GM21528 (cell line): ENCODE measurements around the gene CCZ1.
"Not testable (repeated sequence)": the region's sequence is repeated elsewhere in the genome, so short reads cannot be mapped to it uniquely, and the experiment has no call there.

ENCODE experiments used
- ATAC-seq: cut with Tn5 transposase; IDR thresholded peaks from one replicate; pipeline ENCODE4 v1.9.1; 2021; ENCODE audit warnings: mild to moderate bottlenecking, moderate library complexity; ENCODE audit not compliant: unreplicated experiment, low FRiP score

CCZ1 gene

GRCh38 chr7:5904726-5905125, 6.2 kb downstream of the CCZ1 start:
- not testable (repeated sequence) for ATAC-seq

GRCh38 chr7:5908835-5909234, 10.3 kb downstream of the CCZ1 start:
- not testable (repeated sequence) for ATAC-seq

DNA sequence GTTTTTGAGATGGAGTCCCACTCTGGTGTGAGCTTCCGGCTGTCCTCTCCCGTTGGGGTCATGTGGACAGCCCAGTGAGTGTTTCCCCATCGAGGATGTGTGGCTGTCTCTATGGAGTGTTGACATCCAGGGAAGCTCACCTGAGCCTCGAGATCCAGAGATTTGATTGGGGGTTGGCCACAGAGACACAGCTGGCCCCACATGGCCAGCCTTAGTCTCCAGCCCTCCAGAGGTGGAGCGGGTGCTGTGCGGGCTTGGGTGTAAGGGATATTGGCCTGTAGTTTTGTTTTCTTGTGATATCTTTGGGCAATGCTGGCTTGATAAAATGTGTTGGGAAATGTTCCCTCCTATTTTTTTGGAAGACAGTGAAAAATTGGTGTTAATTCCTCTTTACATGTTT, 18.0 kb downstream of the CCZ1 start:
- not testable (repeated sequence) for ATAC-seq

DNA sequence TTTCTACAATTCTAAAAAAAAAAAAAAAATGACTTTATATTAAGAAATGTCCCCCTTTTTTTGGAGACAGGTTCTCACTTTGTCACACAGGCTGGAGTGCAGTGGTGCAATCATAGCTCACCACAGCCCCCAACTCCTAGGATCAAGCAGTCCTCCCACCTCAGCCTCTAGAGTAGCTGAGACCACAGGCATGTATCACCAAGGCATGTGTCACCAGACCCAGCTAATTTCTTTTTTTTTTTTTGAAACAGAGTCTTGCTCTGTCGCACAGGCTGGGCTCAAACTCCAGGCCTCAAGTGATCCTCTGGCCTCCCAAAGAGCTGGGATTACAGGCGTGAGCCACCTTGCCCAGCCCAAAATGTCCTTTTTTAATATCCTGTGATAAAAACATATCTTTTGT, 25.6 kb downstream of the CCZ1 start:
- not testable (repeated sequence) for ATAC-seq

DNA sequence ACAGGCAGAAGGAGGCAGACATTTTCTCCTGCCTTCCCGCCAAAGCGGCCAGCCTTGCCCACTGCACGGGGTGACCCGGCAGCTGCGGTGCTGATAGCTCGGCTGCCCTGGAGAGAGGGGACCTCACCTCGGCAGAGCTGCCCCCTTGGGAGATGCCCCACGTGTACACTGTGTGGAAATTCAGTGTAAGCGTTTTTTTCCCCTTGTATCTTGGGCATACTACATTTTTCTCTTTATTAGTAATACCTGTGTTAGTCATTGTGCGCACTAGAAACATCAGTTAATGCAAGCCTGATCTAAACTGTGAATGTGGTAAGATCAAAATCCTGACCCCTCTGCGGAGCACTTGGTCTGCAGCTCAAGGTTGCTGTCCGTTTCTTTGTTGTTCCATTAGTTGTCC, 26.1 kb downstream of the CCZ1 start:
- not testable (repeated sequence) for ATAC-seq

- not testable (repeated sequence) for ATAC-seq
Measured at GRCh38 chr7:5926263-5926870, 27.8 kb downstream of the CCZ1 start.

DNA sequence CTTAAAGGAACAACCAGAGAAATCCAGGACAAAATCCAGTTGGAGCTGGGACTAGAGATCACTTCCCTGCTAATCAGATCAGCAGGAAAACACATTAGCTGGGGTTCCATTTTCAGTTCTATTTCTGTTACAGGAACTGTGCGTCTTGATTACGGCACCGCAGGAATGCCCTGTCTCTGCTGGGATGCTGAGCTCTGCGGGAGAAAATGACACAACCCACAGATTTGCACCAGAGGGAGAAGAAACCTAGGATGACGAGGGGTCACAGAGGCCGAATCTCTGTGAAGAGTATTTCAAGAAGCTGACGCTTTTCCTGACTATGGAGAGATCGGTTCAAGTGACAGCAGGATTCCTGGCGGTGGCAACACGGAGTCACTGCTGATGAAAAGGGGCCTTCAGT, 31.8 kb downstream of the CCZ1 start:
- ATAC-seq = not testable (repeated sequence)

- ATAC-seq = not testable (repeated sequence)
Measured at GRCh38 chr7:5931250-5931649, 32.7 kb downstream of the CCZ1 start.

DNA sequence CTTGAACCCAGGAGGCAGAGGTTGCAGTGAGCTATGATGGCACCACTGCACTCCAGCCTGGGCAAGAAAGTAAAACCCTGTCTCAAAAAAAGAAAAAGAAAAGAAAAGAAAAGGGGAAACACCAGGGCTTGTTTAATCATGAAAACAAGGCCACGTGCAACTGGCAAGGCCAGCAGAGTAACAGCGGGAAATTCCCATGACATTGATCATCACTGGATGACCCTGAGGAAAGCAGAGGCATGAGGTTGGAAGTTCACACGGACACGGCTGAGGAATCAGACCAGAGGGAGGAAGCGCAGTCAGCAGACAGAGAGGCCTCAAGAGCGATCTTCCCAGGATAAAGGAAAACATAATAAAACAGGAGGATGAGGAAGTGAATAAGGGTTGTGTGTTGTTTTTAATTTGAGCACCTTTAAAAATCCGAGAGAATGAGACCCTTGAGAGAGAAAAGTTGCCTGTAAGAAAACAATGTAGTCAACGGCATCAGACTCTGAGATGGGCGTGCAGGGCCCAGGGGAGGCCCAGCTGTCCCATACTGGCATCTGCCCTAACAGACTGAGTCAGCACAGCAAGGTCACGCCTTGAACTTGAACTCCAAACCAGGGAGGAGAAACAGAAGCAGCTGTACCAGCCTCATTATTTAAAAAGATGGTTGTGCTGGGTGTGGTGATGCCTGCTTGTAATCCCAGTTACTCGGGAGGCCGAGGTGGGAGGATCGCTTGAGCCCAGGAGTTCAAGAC, 33.5 kb downstream of the CCZ1 start:
- not testable (repeated sequence) for ATAC-seq

DNA sequence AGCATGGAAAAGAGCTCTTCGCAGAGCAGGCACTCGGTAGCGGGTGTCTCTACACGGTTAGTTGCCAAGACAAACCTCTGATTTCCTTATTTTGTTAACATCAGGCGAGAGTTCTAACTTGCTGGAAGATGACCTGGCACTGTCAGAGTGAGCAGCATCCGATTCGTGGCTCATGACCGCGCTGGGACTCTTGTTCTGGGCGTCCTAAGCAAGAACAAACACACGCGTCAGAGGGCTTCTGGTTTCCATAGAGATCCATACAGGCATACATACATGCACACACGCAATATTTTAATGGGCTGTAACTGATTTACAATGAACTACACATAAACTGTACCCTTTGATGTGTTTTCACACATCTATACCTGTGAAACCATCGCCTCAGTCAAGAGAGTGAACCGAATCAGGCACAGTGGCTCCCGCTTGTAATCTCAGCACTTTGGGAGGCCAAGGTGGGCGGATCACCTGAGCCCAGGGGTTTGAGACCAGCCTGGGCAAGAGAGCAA, 36.5 kb downstream of the CCZ1 start:
- not testable (repeated sequence) for ATAC-seq

- not testable (repeated sequence) for ATAC-seq
Measured at GRCh38 chr7:5963205-5963604, 64.7 kb downstream of the CCZ1 start.

DNA sequence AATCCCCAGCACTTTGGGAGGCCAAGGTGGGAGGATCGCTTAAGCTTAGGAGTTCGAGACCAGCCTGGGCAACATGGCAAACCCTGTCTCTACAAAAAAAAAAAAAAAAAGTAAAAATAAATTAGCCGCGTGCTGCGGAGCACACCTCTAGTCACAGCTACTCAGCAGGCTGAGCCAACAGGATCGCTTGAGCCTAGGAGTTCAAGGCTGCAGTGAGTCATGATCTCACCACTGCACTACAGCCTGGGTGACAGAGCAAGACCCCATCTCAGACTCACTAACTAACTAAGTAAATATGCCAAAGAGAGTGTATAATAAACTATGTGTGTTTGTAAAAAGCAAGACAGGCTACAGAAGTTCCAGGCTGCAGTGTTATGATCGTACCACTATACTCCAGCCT, 65.3 kb downstream of the CCZ1 start:
- not testable (repeated sequence) for ATAC-seq

DNA sequence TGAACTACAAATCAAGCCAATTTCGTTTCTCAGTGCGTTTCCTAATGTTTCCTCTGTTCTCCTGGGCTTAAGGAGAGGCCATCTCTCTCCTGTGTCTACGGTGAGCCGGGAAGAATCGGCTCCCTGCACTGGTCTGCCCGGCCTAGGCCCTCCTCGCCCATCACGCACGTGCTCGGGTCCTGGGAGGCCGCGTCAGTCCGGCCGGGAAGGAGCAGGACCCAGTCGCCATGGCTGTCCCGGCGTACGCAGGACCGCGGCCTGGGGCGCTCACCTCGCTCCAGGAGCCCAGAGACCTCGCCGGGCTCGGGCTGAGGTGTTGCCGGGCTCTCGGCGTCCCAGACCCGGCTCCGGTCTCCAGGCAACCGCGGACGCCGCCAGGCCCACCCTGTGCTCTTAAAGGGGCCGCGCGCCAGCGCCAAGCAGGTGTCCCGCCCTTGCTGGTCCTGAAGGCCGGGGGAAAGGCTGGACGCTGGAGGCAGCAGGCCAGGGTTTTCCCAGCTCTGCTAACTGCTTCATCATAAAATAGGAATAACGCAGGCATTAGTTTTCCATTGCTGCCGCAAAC, 71.9 kb downstream of the CCZ1 start, which contains the start of gene RSPH10B:
Gene RSPH10B, minus strand, starts transcription at position 343 of the 565 bp plus-strand sequence. CDS start 3,573 bp downstream, outside the sequence.
- ATAC-seq = not testable (repeated sequence)

GRCh38 chr7:5973580-5973979, 75.0 kb downstream of the CCZ1 start:
- not testable (repeated sequence) for ATAC-seq
